ENCODE measurements around the gene SPAG17.

GRCh38 chr1:118159569-118159968 is 25.5 kb downstream of the SPAG17 start:
- no peak for TF ChIP-seq RBAK (tag by site-specific recombination; IDR thresholded peaks at IDR 0.05)
- TF ChIP-seq ZNF488 (tag by site-specific recombination; IDR thresholded peaks at IDR 0.05), result no peak
- no peak for TF ChIP-seq ZFP3 (tag by site-specific recombination; IDR thresholded peaks at IDR 0.05; ENCODE audit: low read depth)
- TF ChIP-seq CTCF (tag by site-specific recombination; IDR thresholded peaks at IDR 0.05), result no peak
- no peak for TF ChIP-seq ZNF549 (tag by site-specific recombination; IDR thresholded peaks at IDR 0.05)
- no peak for TF ChIP-seq ZNF426 (tag by site-specific recombination; IDR thresholded peaks at IDR 0.05)
- no peak for TF ChIP-seq MEIS1 (CRISPR knock-in tag; IDR thresholded peaks at IDR 0.05; ENCODE audit: borderline replicate concordance)
- TF ChIP-seq ZNF843 (tag by site-specific recombination; IDR thresholded peaks at IDR 0.05), result no peak
- no peak for TF ChIP-seq REPIN1 (tag by site-specific recombination; IDR thresholded peaks at IDR 0.05; ENCODE audit: low read depth)
- TF ChIP-seq GFI1B (tag by site-specific recombination; IDR thresholded peaks at IDR 0.05), result no peak
- no peak for TF ChIP-seq ZNF37A (tag by site-specific recombination; IDR thresholded peaks at IDR 0.05)
- TF ChIP-seq, protein P1, sequence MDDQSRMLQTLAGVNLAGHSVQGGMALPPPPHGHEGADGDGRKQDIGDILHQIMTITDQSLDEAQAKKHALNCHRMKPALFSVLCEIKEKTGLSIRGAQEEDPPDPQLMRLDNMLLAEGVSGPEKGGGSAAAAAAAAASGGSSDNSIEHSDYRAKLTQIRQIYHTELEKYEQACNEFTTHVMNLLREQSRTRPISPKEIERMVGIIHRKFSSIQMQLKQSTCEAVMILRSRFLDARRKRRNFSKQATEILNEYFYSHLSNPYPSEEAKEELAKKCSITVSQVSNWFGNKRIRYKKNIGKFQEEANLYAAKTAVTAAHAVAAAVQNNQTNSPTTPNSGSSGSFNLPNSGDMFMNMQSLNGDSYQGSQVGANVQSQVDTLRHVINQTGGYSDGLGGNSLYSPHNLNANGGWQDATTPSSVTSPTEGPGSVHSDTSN (CRISPR knock-in tag; IDR thresholded peaks at IDR 0.05), result no peak
